BE2C (cell line): ENCODE data around the gene CNPY1.
"Not testable (repeated sequence)": the region's sequence is repeated elsewhere in the genome, so short reads cannot be mapped to it uniquely, and the experiment has no call there.

Experiments used
- DNase-seq: peaks from one replicate; pipeline ENCODE4 v3.0.0-alpha.2; 2020
- H3K27me3 ChIP-seq: fragments of 250-450 bp; sonication (Bioruptor Pico); 2 replicates; pipeline ENCODE4 v1.5.1; 2020; ENCODE audit warnings: mild to moderate bottlenecking
- H3K36me3 ChIP-seq: fragments of 250-450 bp; sonication (Bioruptor Pico); 2 replicates; pipeline ENCODE4 v1.5.1; 2020; ENCODE audit warnings: mild to moderate bottlenecking
- H3K4me1 ChIP-seq: fragments of 250-450 bp; sonication (Bioruptor Pico); 2 replicates; pipeline ENCODE4 v1.5.1; 2020
- H3K4me3 ChIP-seq: 2 replicates; pipeline ENCODE4 v1.5.1; 2011; ENCODE audit warnings: low read depth, low read length
- H3K9me3 ChIP-seq: fragments of 250-450 bp; sonication (Bioruptor Pico); 2 replicates; pipeline ENCODE4 v1.5.1; 2020
- TF ChIP-seq, protein P1 (sequence below): IDR thresholded peaks from 2 replicates; pipeline ENCODE4 v1.5.1; 2012; ENCODE audit warnings: mild to moderate bottlenecking, low read depth, low read length

CNPY1 gene

DNA sequence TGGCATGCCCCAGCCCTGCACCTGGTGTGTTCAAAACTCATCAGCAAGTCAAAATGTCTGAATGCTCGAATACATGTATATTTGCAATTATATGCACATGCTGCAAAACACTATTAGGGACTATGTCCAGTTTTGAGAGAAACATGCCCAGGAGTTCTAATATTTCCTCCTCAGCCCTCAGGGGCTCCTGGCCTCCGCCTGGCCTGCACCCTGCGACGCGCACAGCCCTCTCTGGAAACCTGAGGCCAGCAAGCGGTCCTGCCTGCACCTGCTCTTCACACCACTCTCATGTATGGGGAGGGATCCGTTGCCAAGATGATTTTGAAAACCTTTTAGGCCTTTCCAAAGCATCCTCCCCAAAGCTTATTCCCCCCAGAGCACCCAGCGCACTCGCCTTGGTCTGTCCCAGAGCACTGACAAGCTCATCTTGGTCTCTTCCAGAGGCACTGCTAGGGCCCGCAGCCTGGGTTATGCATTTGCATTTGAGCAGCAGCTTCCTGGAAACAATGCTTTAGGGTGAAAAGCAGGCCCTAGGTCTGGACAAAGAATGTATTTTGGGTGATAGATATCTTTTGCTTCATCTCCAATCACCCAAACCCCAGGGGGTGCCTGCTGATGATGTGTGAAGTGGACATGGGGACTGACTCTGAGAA, 22.6 kb upstream of the CNPY1 start:
- Histone ChIP-seq H3K27me3 (no peaks in the 10 kb centered on the region), H3K36me3 (no peaks in the 10 kb centered on the region), H3K9me3 (no peaks in the 10 kb centered on the region; the same call in 1 of the 2 replicates), H3K4me3 (no peak overlapping the region), H3K4me1 (no peaks in the 10 kb centered on the region)
- no peak for DNase-seq
- TF ChIP-seq, protein P1, sequence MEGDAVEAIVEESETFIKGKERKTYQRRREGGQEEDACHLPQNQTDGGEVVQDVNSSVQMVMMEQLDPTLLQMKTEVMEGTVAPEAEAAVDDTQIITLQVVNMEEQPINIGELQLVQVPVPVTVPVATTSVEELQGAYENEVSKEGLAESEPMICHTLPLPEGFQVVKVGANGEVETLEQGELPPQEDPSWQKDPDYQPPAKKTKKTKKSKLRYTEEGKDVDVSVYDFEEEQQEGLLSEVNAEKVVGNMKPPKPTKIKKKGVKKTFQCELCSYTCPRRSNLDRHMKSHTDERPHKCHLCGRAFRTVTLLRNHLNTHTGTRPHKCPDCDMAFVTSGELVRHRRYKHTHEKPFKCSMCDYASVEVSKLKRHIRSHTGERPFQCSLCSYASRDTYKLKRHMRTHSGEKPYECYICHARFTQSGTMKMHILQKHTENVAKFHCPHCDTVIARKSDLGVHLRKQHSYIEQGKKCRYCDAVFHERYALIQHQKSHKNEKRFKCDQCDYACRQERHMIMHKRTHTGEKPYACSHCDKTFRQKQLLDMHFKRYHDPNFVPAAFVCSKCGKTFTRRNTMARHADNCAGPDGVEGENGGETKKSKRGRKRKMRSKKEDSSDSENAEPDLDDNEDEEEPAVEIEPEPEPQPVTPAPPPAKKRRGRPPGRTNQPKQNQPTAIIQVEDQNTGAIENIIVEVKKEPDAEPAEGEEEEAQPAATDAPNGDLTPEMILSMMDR, result no peak

DNA sequence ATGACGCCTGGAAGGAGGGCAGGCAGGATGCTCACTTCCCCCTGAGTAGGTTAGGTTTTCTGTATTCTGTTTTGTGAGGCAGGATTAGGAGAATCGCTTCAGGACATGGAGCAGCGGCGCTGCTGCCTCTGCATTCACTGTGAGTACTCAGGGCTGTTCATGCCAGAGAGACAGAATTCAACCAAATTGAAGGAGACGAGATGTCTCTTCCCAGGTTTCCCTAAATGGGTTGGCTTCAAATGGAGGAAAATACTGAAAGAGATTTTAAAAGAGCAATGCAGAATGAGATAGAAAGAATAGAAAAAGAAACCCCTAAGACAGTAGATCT, 21.9 kb upstream of the CNPY1 start:
- TF ChIP-seq, protein P1, result no peak
- H3K4me1 ChIP-seq, result no peaks in the 10 kb centered on the region
- no peak overlapping the region for H3K4me3 ChIP-seq
- no peaks in the 10 kb centered on the region for H3K36me3 ChIP-seq
- no peaks in the 10 kb centered on the region; the same call in 1 of the 2 replicates for H3K9me3 ChIP-seq
- no peaks in the 10 kb centered on the region for H3K27me3 ChIP-seq
- DNase-seq, result no peak

DNA sequence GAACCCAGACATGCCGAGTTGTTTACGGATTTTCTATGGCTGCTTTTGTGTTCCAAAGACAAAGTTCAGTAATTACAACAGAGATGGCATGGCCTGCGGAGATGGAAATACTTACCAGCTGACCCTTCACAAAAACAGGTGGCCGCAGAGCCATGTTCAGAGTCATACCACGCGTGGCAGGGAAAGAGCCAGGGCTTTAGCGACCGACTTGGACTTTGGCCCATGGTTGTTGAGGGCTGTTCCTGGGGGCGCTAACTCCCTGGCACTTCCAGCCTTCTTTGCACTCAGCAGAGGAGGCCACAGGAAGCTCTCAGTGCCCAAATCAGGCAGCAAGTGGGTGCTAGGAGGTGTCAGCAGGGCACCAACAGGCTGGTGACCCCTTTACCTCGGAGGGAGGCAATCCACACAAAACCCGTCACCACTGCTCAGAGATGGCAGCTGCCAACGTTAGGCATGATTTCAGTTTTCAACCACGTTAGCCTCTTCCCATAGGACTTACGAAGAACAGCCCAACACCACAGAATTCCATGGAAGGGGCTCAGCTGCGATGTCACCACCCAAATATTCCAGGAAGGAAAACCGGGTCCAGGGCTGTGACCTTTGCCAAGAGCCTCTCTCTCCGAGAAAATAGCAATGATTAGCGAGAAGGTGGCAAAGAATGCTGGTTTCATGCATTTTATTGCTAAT, 21.4 kb upstream of the CNPY1 start:
- Histone ChIP-seq H3K27me3 (no peaks in the 10 kb centered on the region), H3K4me3 (no peak overlapping the region), H3K9me3 (no peaks in the 10 kb centered on the region; the same call in 1 of the 2 replicates), H3K4me1 (no peaks in the 10 kb centered on the region), H3K36me3 (no peaks in the 10 kb centered on the region)
- TF ChIP-seq, protein P1, result no peak
- no peak for DNase-seq

DNA sequence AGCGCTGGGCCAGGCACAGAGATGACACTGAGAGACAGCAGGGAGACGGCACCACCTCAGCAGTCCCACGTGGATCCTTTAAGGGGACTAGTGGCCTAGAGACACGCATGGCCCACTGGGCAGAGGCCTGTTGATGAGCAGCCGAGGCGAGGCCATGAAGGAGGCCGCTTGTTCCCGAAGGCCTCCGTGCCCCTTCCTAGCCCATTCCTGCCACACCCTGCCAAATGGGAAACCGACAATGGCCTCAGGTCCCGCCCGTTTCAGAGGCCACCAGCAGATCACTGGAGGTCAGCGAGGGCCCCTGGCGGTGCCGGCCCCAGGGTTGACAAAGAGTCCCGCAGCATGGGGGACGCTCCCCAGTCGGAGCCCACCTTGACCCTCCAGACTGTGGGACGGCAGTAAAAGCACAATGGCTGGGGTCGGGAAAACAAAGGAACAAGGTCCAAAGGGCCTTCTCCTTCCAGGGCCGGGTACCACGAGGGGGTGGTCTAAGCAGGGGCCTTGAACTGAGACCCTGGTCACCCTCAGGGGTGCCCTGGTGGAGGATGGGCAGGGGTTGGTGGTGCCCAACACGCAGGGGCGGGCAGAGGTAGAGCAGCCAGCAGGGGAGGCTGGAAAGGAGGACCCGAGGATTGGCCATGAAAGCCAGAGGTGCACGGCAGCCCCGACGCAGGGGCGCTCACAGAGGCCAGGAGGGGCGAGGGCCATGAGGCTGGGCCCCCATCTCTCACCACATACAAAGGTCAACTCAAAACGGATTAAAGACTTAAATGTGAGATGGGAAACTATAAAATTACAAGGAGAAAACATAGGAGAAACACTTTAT, 19.9 kb upstream of the CNPY1 start:
- Histone ChIP-seq H3K27me3 (no peaks in the 10 kb centered on the region), H3K4me3 (no peak overlapping the region), H3K36me3 (no peaks in the 10 kb centered on the region), H3K9me3 (no peaks in the 10 kb centered on the region; the same call in 1 of the 2 replicates), H3K4me1 (no peaks in the 10 kb centered on the region)
- DNase-seq, result no peak
- TF ChIP-seq, protein P1, result no peak

DNA sequence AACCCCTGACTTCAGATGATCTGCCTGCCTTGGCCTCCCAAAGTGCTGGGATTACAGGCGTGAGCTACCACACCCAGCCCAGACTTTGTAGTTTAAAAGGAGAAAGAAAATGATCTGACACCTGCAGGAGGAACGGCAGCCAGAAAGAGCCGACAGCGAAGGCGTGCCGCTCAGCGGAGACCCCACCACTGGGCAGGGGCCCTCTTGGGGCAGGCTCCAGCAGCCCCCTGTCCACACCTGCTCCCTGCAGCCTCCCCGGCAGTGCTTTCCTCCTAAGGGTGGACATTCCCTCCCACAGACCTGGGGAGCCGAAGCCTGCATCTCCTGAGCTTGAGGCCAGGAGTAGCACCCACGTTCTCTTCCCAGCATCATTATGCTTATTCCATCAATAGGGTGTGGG, 19.2 kb upstream of the CNPY1 start:
- H3K4me3 ChIP-seq, result no peak overlapping the region
- TF ChIP-seq, protein P1, result no peak
- H3K9me3 ChIP-seq, result no peaks in the 10 kb centered on the region; the same call in 1 of the 2 replicates
- H3K36me3 ChIP-seq, result no peaks in the 10 kb centered on the region
- H3K4me1 ChIP-seq, result no peaks in the 10 kb centered on the region
- no peaks in the 10 kb centered on the region for H3K27me3 ChIP-seq
- no peak for DNase-seq

DNA sequence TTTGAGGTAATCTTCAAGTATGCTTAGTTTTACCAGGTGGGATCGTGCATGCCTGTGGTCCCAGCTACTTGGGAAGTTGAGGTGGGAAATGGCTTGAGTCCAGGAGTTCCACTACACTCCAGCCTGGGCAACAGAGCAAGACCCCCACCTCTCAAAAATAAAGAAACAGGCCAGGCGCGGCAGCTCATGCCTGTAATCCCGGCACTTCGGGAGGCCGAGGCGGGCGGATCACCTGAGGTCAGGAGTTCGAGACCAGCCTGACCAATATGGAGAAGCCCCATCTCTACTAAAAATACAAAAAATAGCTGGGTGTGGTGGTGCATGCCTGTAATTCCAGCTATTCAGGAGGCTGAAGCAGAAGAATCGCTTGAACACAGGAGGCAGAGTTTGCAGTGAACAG, 16.6 kb upstream of the CNPY1 start:
- H3K4me1 ChIP-seq, H3K9me3 ChIP-seq, DNase-seq, H3K27me3 ChIP-seq, H3K4me3 ChIP-seq, H3K36me3 ChIP-seq: not testable (repeated sequence)
